ENCODE results near the gene WBP11.

Gene WBP11

GRCh38 chr12:14846042-14846587 is 42.8 kb upstream of the WBP11 start:
- H3K9me3 Mint-ChIP-seq = no peaks in the 10 kb centered on the region
- peaks cover 49% of the 10 kb centered on the region for H3K4me1 Mint-ChIP-seq
- no peak overlapping the region for H3K4me3 Mint-ChIP-seq
- H3K36me3 Mint-ChIP-seq (ENCODE audit: low read depth) = no peaks in the 10 kb centered on the region
- no peaks in the 10 kb centered on the region for H3K27me3 Mint-ChIP-seq (ENCODE audit: low read depth)
- peak overlapping the region in 1 of 3 experiments; percentile 69 for H3K27ac Mint-ChIP-seq
- TF ChIP-seq CTCF (IDR thresholded peaks at IDR 0.05; ENCODE audit: unreplicated experiment in 3 of 3) = no peak

GRCh38 chr12:14845350-14845750 is 42.1 kb upstream of the WBP11 start:
- no peaks in the 10 kb centered on the region for H3K36me3 Mint-ChIP-seq (ENCODE audit: low read depth)
- no peak overlapping the region for H3K4me3 Mint-ChIP-seq
- peak; percentile 65 to 69 (median 66) for TF ChIP-seq CTCF (IDR thresholded peaks at IDR 0.05; ENCODE audit: unreplicated experiment in 3 of 3)
- no peaks in the 10 kb centered on the region for H3K27me3 Mint-ChIP-seq (ENCODE audit: low read depth)
- peak overlapping the region; percentile 11 to 75 (median 38) for H3K27ac Mint-ChIP-seq
- peaks cover 50% of the 10 kb centered on the region for H3K4me1 Mint-ChIP-seq
- H3K9me3 Mint-ChIP-seq = no peaks in the 10 kb centered on the region

- no peak for TF ChIP-seq CTCF (IDR thresholded peaks at IDR 0.05; ENCODE audit: unreplicated experiment in 3 of 3)
- H3K4me3 Mint-ChIP-seq = no peak overlapping the region
Observed at GRCh38 chr12:14844401-14844800, 41.1 kb upstream of the WBP11 start.

GRCh38 chr12:14843425-14843887 is 40.2 kb upstream of the WBP11 start, which contains the start of gene ART4:
Gene ART4, minus strand, starts transcription at chr12:14843526. Its CDS starts 413 bp downstream, at chr12:14843113.
- no peaks in the 10 kb centered on the region for H3K36me3 Mint-ChIP-seq (ENCODE audit: low read depth)
- H3K27ac Mint-ChIP-seq = no peak within 1 kb of the TSS
- no peaks in the 10 kb centered on the region for H3K9me3 Mint-ChIP-seq
- no peaks in the 10 kb centered on the region for H3K27me3 Mint-ChIP-seq (ENCODE audit: low read depth)
- H3K4me1 Mint-ChIP-seq = peaks cover 35% of the 10 kb centered on the region
- TF ChIP-seq CTCF (IDR thresholded peaks at IDR 0.05; ENCODE audit: unreplicated experiment in 3 of 3) = no peak
- H3K4me3 Mint-ChIP-seq = no peak within 1 kb of the TSS

More at GRCh38 chr12:14844401-14844800, 41.1 kb upstream of the WBP11 start:
- Mint-ChIP-seq H3K9me3 (no peaks in the 10 kb centered on the region), H3K27me3 (ENCODE audit: low read depth) (no peaks in the 10 kb centered on the region), H3K27ac (no peak overlapping the region), H3K36me3 (ENCODE audit: low read depth) (no peaks in the 10 kb centered on the region), H3K4me1 (peaks cover 45% of the 10 kb centered on the region)

GRCh38 chr12:14842315-14842714 is 39.0 kb upstream of the WBP11 start:
- no peak for TF ChIP-seq CTCF (IDR thresholded peaks at IDR 0.05; ENCODE audit: unreplicated experiment in 3 of 3)
- H3K27ac Mint-ChIP-seq = no peak overlapping the region
- peaks cover 26% of the 10 kb centered on the region for H3K4me1 Mint-ChIP-seq
- H3K4me3 Mint-ChIP-seq = no peak overlapping the region
- H3K27me3 Mint-ChIP-seq (ENCODE audit: low read depth) = no peaks in the 10 kb centered on the region
- H3K9me3 Mint-ChIP-seq = no peaks in the 10 kb centered on the region
- no peaks in the 10 kb centered on the region for H3K36me3 Mint-ChIP-seq (ENCODE audit: low read depth)

GRCh38 chr12:14841761-14842160 is 38.5 kb upstream of the WBP11 start:
- Mint-ChIP-seq H3K9me3 (no peaks in the 10 kb centered on the region), H3K27ac (no peak overlapping the region), H3K4me1 (peaks cover 20% of the 10 kb centered on the region), H3K4me3 (no peak overlapping the region), H3K36me3 (ENCODE audit: low read depth) (no peaks in the 10 kb centered on the region), H3K27me3 (ENCODE audit: low read depth) (no peaks in the 10 kb centered on the region)
- TF ChIP-seq CTCF (IDR thresholded peaks at IDR 0.05; ENCODE audit: unreplicated experiment in 3 of 3) = no peak
